ENCODE results near the gene ALKAL2. TPM values are rescaled to one million over a fixed set of nuclear protein-coding genes. Genes with fewer than 3 reads are reported as not detected.
"Not testable (repeated sequence)": the region's sequence is repeated elsewhere in the genome, so short reads cannot be mapped to it uniquely, and the experiment has no call there.

Gene ALKAL2
- total RNA-seq: 1 to 10 TPM in 5 of 8 experiments, under 1 TPM in 2, not detected in 1; 0.60 to 3.8 (median 1.2) TPM

GRCh38 chr2:287911-288757 lies at the start of gene ALKAL2:
Gene ALKAL2 (minus strand): TSS chr2:288091. CDS start chr2:287835, 256 bp downstream.
- Histone ChIP-seq H3K27ac (no peak within 1 kb of the TSS), H3K4me1 (replicated peaks in 1 of 2) (peaks cover 5 to 9% of the 10 kb centered on the region in 2 donors), H3K4me3 (peak within 1 kb of the TSS; percentile 27 to 38 (median 30))
- in situ Hi-C loops (cut with MboI; ENCODE audit: low pct_unique_long_range_greater_than_20kb in 2 of 9, low sequenced_read_pairs in 9 of 9, unreplicated experiment in 9 of 9): no loop called here
- peak in 7 of 8 experiments; percentile 2 to 23 (median 12) for ATAC-seq (replicated peaks in 6 of 8)
- 0% methylated on average over 2 of the region's 128 CpGs; no CpG with 5 or more reads in 9 of the 10 experiments for WGBS, 10 experiments

- H3K27ac ChIP-seq; H3K4me1 ChIP-seq (replicated peaks in 1 of 2); H3K4me3 ChIP-seq; in situ Hi-C loops (cut with MboI; ENCODE audit: low pct_unique_long_range_greater_than_20kb in 2 of 9, low sequenced_read_pairs in 9 of 9, unreplicated experiment in 9 of 9); ATAC-seq (replicated peaks in 6 of 8): not testable (repeated sequence)
- WGBS, 10 experiments: 0 to 100% (median 61%) methylated on average over 1 to 2 of the region's 2 CpGs; no CpG with 5 or more reads in 2 of the 10 experiments
These were observed 49.1 kb upstream of the ALKAL2 start for GRCh38 chr2:336949-337348.

- H3K27ac ChIP-seq: no peak overlapping the region
- 0 to 100% (median 77%) methylated on average over 1 to 4 of the region's 4 CpGs; no CpG with 5 or more reads in 3 of the 10 experiments for WGBS, 10 experiments
- no peak overlapping the region for H3K4me3 ChIP-seq
- ATAC-seq (replicated peaks in 6 of 8): no peak
- in situ Hi-C loops (cut with MboI; ENCODE audit: low pct_unique_long_range_greater_than_20kb in 2 of 9, low sequenced_read_pairs in 9 of 9, unreplicated experiment in 9 of 9): no loop called here
- no peaks in the 10 kb centered on the region for H3K4me1 ChIP-seq (replicated peaks in 1 of 2)
These were observed 48.5 kb upstream of the ALKAL2 start for GRCh38 chr2:336360-336759.

GRCh38 chr2:332592-332991 lies 44.7 kb upstream of the ALKAL2 start:
- H3K27ac ChIP-seq: no peak overlapping the region
- no peaks in the 10 kb centered on the region for H3K4me1 ChIP-seq (replicated peaks in 1 of 2)
- H3K4me3 ChIP-seq: no peak overlapping the region
- WGBS, 10 experiments: 3 to 100% (median 59%) methylated on average over 2 to 3 of the region's 3 CpGs
- in situ Hi-C loops (cut with MboI; ENCODE audit: low pct_unique_long_range_greater_than_20kb in 2 of 9, low sequenced_read_pairs in 9 of 9, unreplicated experiment in 9 of 9): no loop called here
- no peak for ATAC-seq (replicated peaks in 6 of 8)

- 4 to 100% (median 81%) methylated on average over 2 to 4 of the region's 4 CpGs; no CpG with 5 or more reads in 3 of the 10 experiments for WGBS, 10 experiments
- no peaks in the 10 kb centered on the region for H3K4me1 ChIP-seq (replicated peaks in 1 of 2)
- H3K27ac ChIP-seq: no peak overlapping the region
- in situ Hi-C loops (cut with MboI; ENCODE audit: low pct_unique_long_range_greater_than_20kb in 2 of 9, low sequenced_read_pairs in 9 of 9, unreplicated experiment in 9 of 9): no loop called here
- peak in 2 of 8 experiments; percentile 51 to 69 for ATAC-seq (replicated peaks in 6 of 8)
- no peak overlapping the region for H3K4me3 ChIP-seq
These were observed 40.9 kb upstream of the ALKAL2 start for GRCh38 chr2:328761-329160.

DNA sequence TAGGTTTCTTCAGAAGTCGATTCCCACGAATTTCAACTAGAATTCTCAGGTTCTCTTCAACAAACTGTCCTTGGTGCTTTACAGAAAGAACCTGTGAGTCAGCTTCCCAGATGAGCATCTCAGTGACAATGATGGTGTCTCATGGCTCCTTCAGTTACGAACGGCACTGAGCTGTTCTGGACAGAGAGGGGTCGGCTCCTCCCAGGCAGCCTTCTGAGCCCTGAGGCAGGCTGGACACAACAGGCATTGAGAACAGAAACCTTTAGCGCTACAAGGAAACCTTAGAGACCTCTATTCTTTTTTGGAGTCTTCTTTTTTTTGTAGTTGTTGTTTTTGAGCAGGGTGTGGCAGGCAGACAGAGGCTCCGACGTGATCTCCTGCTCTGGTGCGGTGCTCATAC lies 35.1 kb upstream of the ALKAL2 start:
- peaks cover 3 to 4% of the 10 kb centered on the region in 2 donors for H3K4me1 ChIP-seq (replicated peaks in 1 of 2)
- H3K27ac ChIP-seq: no peak overlapping the region
- 0 to 100% (median 75%) methylated on average over 1 to 9 of the region's 9 CpGs; no CpG with 5 or more reads in 2 of the 10 experiments for WGBS, 10 experiments
- no peak for ATAC-seq (replicated peaks in 6 of 8)
- no peak overlapping the region for H3K4me3 ChIP-seq
- in situ Hi-C loops (cut with MboI; ENCODE audit: low pct_unique_long_range_greater_than_20kb in 2 of 9, low sequenced_read_pairs in 9 of 9, unreplicated experiment in 9 of 9): no loop called here

DNA sequence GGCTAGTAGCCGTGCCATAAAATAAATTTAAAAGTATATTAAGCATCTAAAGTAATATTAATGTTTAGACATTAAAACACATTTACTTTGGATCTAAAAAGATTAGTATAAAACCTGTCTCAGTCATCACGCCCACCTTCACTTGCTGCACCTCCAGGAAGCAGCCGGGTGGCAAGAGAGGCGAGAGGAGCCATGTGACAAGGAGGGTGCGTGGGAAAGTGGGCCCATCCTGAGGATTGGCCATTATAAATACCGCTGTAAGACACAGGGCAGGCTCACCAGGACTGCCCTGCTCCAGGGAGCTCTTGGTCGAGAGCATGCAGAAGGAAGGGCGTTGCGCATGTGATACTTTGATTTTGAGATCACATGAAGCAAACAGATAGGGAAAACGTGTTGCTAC lies 34.4 kb upstream of the ALKAL2 start:
- WGBS, 10 experiments: 20 to 100% (median 60%) methylated on average over 1 to 10 of the region's 10 CpGs; no CpG with 5 or more reads in 1 of the 10 experiments
- H3K4me3 ChIP-seq: no peak overlapping the region
- no peak for ATAC-seq (replicated peaks in 6 of 8)
- no peak overlapping the region for H3K27ac ChIP-seq
- peaks cover 8 to 11% of the 10 kb centered on the region in 2 donors for H3K4me1 ChIP-seq (replicated peaks in 1 of 2)
- in situ Hi-C loops (cut with MboI; ENCODE audit: low pct_unique_long_range_greater_than_20kb in 2 of 9, low sequenced_read_pairs in 9 of 9, unreplicated experiment in 9 of 9): no loop called here

DNA sequence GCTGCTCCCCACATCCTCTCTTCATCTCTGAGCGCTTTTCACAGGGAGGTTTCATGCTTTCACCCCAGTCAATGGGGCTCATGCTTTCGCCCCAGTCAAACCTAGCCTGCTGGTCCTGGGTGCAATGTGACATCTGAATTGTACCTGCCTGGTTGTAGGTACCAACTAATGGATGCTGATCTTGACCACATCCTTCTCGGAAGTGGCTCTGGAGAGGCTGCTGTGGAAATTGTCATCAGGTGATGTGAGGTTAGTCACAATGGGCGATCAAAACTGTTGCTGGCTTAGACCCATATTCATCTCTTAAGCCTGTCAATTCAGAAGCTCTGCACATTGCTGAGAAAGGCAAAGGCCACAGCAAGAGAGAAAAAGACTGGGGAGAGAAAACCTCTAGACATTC lies 32.7 kb upstream of the ALKAL2 start:
- peaks cover 16 to 24% of the 10 kb centered on the region in 2 donors for H3K4me1 ChIP-seq (replicated peaks in 1 of 2)
- H3K4me3 ChIP-seq: no peak overlapping the region
- ATAC-seq (replicated peaks in 6 of 8): no peak
- 40 to 100% (median 81%) methylated on average over 1 to 4 of the region's 4 CpGs; no CpG with 5 or more reads in 2 of the 10 experiments for WGBS, 10 experiments
- in situ Hi-C loops (cut with MboI; ENCODE audit: low pct_unique_long_range_greater_than_20kb in 2 of 9, low sequenced_read_pairs in 9 of 9, unreplicated experiment in 9 of 9): no loop called here
- no peak overlapping the region for H3K27ac ChIP-seq

GRCh38 chr2:319059-319600 lies 31.2 kb upstream of the ALKAL2 start:
- in situ Hi-C loops (cut with MboI; ENCODE audit: low pct_unique_long_range_greater_than_20kb in 2 of 9, low sequenced_read_pairs in 9 of 9, unreplicated experiment in 9 of 9): no loop called here
- H3K27ac ChIP-seq: no peak overlapping the region
- H3K4me1 ChIP-seq (replicated peaks in 1 of 2): peaks cover 18 to 31% of the 10 kb centered on the region in 2 donors
- no peak overlapping the region for H3K4me3 ChIP-seq
- no peak for ATAC-seq (replicated peaks in 6 of 8)
- 60 to 100% (median 90%) methylated on average over 1 to 14 of the region's 34 CpGs; no CpG with 5 or more reads in 5 of the 10 experiments for WGBS, 10 experiments

GRCh38 chr2:317501-318424 lies 29.9 kb upstream of the ALKAL2 start:
- ATAC-seq (replicated peaks in 6 of 8): peak in 5 of 8 experiments; percentile 80 to 84 (median 82)
- in situ Hi-C loops (cut with MboI; ENCODE audit: low pct_unique_long_range_greater_than_20kb in 2 of 9, low sequenced_read_pairs in 9 of 9, unreplicated experiment in 9 of 9): no loop called here
- WGBS, 10 experiments: 12 to 73% (median 37%) methylated on average over 1 to 16 of the region's 27 CpGs
- H3K4me1 ChIP-seq (replicated peaks in 1 of 2): peaks cover 27 to 35% of the 10 kb centered on the region in 2 donors
- H3K4me3 ChIP-seq: no peak overlapping the region
- peak overlapping the region; percentile 37 to 69 for H3K27ac ChIP-seq

GRCh38 chr2:316381-316780 lies 28.5 kb upstream of the ALKAL2 start:
- H3K4me1 ChIP-seq (replicated peaks in 1 of 2): peaks cover 35 to 42% of the 10 kb centered on the region in 2 donors
- H3K4me3 ChIP-seq: no peak overlapping the region
- 75 to 100% (median 91%) methylated on average over 1 to 10 of the region's 12 CpGs; no CpG with 5 or more reads in 4 of the 10 experiments for WGBS, 10 experiments
- no peak overlapping the region for H3K27ac ChIP-seq
- in situ Hi-C loops (cut with MboI; ENCODE audit: low pct_unique_long_range_greater_than_20kb in 2 of 9, low sequenced_read_pairs in 9 of 9, unreplicated experiment in 9 of 9): no loop called here
- ATAC-seq (replicated peaks in 6 of 8): no peak

DNA sequence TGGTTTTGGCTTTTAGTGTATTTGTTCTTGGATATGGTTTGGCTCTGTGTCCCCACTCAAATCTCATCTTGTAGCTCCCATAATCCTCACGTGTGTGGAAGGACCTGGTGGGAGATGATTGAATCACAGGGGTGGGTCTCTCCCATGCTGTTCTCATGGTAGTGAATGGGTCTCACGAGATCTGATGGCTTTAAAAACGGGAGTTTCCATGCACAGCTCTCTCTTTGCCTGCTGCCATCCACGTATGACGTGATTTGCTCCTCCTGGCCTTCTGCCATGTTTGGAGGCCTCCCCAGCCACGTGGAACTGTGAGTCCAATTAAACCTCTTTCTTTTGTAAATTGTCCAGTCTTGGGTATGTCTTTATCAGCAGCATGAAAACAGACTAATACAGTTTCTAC lies 28.0 kb upstream of the ALKAL2 start:
- WGBS, 10 experiments: 7 to 100% (median 77%) methylated on average over 3 to 4 of the region's 6 CpGs; no CpG with 5 or more reads in 4 of the 10 experiments
- in situ Hi-C loops (cut with MboI; ENCODE audit: low pct_unique_long_range_greater_than_20kb in 2 of 9, low sequenced_read_pairs in 9 of 9, unreplicated experiment in 9 of 9); H3K4me3 ChIP-seq; H3K27ac ChIP-seq; ATAC-seq (replicated peaks in 6 of 8): not testable (repeated sequence)
- H3K4me1 ChIP-seq (replicated peaks in 1 of 2): peaks cover 35 to 44% of the 10 kb centered on the region in 2 donors

Data from motor neuron (in vitro differentiated cells).